Calu3 (cell line): ENCODE data around the gene PINK1. TPM values are rescaled to one million over a fixed set of nuclear protein-coding genes. Genes with fewer than 3 reads are reported as not detected.

Experiments used
- BruUV-seq: library from RNA; stranded (reverse); fragments of 400-500 nt; replicated peaks from 2 replicates; lab custom pipeline; 2021; lab: Mats Ljungman, UMichigan
- CTCF ChIA-PET: fragments of 300-600 bp; sonication (Branson Sonifier 250); formaldehyde crosslinking; loops from one replicate; lab custom pipeline; 2022; ENCODE audit warnings: antibody characterized with exemption; lab: Charles Lee
- DNase-seq: peaks from one replicate; pipeline ENCODE4 v3.0.0; 2022
- H3K27ac Mint-ChIP-seq: one replicate; pipeline ENCODE4 v1.8.0; 2022; ENCODE audit warnings: mixed read lengths; ENCODE audit not compliant: unreplicated experiment
- H3K27me3 Mint-ChIP-seq: one replicate; pipeline ENCODE4 v1.8.0; 2022; ENCODE audit warnings: mixed read lengths; ENCODE audit not compliant: unreplicated experiment
- H3K36me3 Mint-ChIP-seq: one replicate; pipeline ENCODE4 v1.8.0; 2022; ENCODE audit warnings: mild to moderate bottlenecking, moderate library complexity, mixed read lengths; ENCODE audit not compliant: insufficient read depth, unreplicated experiment
- H3K4me1 Mint-ChIP-seq: one replicate; pipeline ENCODE4 v1.8.0; 2022; ENCODE audit warnings: mild to moderate bottlenecking, low read depth, mixed read lengths; ENCODE audit not compliant: unreplicated experiment
- H3K4me3 Mint-ChIP-seq: one replicate; pipeline ENCODE4 v1.8.0; 2022; ENCODE audit warnings: mild to moderate bottlenecking, low read depth, moderate library complexity, mixed read lengths; ENCODE audit not compliant: unreplicated experiment
- H3K9me3 Mint-ChIP-seq: one replicate; pipeline ENCODE4 v1.8.0; 2022; ENCODE audit warnings: low read depth, mixed read lengths; ENCODE audit not compliant: unreplicated experiment
- intact Hi-C: fragments of 100-400 bp; cut with micrococcal nuclease; formaldehyde crosslinking; loops from one replicate; pipeline ENCODE4 v1.10.0; 2022; ENCODE audit not compliant: unreplicated experiment
- total RNA-seq: library from RNA; stranded (reverse); gene quantifications from 2 replicates; pipeline ENCODE4 v1.2.3, GENCODE V29; 2022
- TF ChIP-seq, protein P1 (sequence below): fragments of 200-600 bp; IDR thresholded peaks from one replicate; pipeline ENCODE4 v1.8.0; 2022; ENCODE audit warnings: antibody characterized with exemption; ENCODE audit not compliant: unreplicated experiment

PINK1 gene
- total RNA-seq, 1 experiment from 2014 or later = 11.2 TPM

DNA sequence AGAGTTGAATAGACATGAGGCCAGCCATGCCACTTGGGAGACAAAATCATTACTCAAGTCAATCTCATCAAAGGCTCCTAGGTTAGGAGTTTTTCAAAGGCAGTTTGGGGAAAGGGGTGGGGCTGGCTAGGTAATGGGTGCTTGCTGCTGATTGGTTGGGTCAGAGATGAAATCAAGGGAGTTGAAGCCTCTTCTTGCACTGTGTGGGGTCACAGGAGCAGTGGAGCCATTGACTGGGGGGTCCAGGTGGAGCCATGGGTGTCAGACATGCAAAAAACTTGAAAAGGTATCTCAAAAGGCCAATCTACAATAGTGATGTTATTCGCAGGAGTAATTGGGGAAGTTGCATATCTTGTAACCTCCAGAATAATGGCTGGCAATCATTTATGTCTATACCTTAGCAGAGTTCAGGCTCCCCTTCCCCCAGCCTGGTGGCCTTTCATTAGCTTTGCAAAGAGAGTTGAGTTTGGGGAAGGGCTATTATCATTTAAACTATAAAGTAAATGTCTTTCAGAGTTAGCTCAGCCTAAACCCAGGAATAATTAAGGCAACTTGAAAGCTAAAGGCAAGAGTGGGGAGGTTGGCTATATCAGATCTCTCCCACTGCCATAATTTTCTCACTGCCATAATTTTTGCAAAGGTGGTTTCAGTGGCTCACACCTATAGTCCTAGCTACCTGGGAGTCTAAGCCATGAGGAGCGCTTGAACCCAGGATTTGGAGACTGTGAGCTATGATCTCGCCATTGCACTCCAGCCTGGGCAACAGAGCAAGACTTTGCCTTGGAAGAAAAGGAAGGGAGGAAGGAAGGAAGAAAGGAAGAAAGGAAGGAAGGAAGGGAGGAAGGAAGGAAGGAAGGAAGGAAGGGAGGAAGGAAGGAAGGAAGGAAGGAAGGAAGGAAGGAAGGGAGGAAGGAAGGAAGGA lies 7.8 kb upstream of the PINK1 start:
- TF ChIP-seq, protein P1, sequence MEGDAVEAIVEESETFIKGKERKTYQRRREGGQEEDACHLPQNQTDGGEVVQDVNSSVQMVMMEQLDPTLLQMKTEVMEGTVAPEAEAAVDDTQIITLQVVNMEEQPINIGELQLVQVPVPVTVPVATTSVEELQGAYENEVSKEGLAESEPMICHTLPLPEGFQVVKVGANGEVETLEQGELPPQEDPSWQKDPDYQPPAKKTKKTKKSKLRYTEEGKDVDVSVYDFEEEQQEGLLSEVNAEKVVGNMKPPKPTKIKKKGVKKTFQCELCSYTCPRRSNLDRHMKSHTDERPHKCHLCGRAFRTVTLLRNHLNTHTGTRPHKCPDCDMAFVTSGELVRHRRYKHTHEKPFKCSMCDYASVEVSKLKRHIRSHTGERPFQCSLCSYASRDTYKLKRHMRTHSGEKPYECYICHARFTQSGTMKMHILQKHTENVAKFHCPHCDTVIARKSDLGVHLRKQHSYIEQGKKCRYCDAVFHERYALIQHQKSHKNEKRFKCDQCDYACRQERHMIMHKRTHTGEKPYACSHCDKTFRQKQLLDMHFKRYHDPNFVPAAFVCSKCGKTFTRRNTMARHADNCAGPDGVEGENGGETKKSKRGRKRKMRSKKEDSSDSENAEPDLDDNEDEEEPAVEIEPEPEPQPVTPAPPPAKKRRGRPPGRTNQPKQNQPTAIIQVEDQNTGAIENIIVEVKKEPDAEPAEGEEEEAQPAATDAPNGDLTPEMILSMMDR = no peak
- H3K9me3 Mint-ChIP-seq = no peaks in the 10 kb centered on the region
- BruUV-seq = no TSS peak
- no peaks in the 10 kb centered on the region for H3K4me1 Mint-ChIP-seq
- peaks cover 5% of the 10 kb centered on the region for H3K36me3 Mint-ChIP-seq
- DNase-seq = no peak
- peaks cover 32% of the 10 kb centered on the region for H3K27me3 Mint-ChIP-seq
- CTCF ChIA-PET = interaction anchor here (0.7 kb wide), 1 partner anchor 194 kb away, joined by 19 read pairs; no protein-coding TSS in a partner anchor
- intact Hi-C loops = no loop called here
- H3K4me3 Mint-ChIP-seq = no peak overlapping the region
- no peak overlapping the region for H3K27ac Mint-ChIP-seq

DNA sequence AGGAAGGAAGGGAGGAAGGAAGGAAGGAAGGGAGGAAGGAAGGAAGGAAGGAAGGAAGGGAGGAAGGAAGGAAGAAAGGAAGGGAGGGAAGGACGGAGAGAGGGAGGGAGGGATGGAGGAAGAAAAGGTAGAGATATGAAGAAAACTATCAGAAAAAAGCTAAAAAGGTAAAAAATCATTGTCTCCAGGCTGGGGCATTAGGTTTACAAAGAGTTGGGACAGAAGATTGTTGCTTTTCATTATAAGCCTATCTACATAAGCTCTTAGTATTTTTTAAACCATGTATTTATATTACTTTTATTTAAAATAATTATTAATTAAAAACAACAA lies 7.2 kb upstream of the PINK1 start:
- CTCF ChIA-PET = interaction anchor here (0.7 kb wide), 1 partner anchor 195 kb away, joined by 19 read pairs; no protein-coding TSS in a partner anchor
- TF ChIP-seq, protein P1 = no peak
- Mint-ChIP-seq H3K36me3 (peaks cover 5% of the 10 kb centered on the region), H3K27me3 (peaks cover 32% of the 10 kb centered on the region), H3K27ac (no peak overlapping the region), H3K9me3 (no peaks in the 10 kb centered on the region), H3K4me3 (no peak overlapping the region), H3K4me1 (no peaks in the 10 kb centered on the region)
- no peak for DNase-seq
- intact Hi-C loops = no loop called here
- no TSS peak for BruUV-seq

DNA sequence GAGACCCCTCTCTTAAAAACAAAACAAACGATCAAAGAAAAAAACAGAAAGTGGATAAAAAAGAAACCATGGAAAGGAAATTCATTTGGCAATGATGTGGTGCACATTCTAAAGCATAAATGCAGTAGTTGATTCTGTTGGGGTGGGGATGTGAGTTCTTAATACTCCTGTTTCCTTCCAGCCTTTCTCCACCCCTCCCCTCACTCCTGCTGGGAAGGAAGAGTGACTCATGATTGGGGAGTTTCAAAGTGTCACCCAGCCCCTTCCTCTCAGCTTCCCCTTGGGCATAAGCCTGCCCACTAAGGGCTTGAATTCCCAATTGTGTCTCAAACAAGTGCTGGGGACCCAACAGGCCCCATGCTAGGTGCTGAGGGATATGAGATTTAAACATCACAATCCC lies 6.7 kb upstream of the PINK1 start:
- CTCF ChIA-PET = no interaction called here
- no TSS peak for BruUV-seq
- no peak overlapping the region for H3K4me3 Mint-ChIP-seq
- H3K27ac Mint-ChIP-seq = no peak overlapping the region
- intact Hi-C loops = no loop called here
- no peaks in the 10 kb centered on the region for H3K4me1 Mint-ChIP-seq
- no peak for DNase-seq
- H3K36me3 Mint-ChIP-seq = peaks cover 5% of the 10 kb centered on the region
- peaks cover 32% of the 10 kb centered on the region for H3K27me3 Mint-ChIP-seq
- H3K9me3 Mint-ChIP-seq = no peaks in the 10 kb centered on the region
- TF ChIP-seq, protein P1 = no peak

DNA sequence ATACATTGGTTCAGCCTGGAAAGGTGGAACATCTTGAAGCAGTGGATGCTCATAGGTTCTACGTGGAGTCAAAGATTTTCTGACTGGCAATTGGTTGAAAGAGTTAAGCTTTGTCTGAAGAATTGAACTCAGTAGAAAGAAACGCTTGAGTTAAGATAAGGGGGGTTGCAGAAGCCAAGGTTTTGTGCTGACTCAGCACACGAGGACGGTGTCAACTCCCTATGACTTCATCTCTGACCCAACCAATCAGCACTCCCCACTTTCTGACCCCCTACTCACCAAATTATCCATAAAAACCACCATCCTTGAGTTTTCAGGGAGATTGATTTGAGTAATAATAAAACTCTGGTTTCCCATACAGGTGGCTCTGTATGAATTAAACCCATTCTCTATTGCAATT lies 2.5 kb upstream of the PINK1 start:
- Mint-ChIP-seq H3K27me3 (peaks cover 25% of the 10 kb centered on the region), H3K36me3 (peaks cover 21% of the 10 kb centered on the region), H3K27ac (no peak overlapping the region), H3K4me3 (no peak overlapping the region), H3K9me3 (no peaks in the 10 kb centered on the region), H3K4me1 (no peaks in the 10 kb centered on the region)
- DNase-seq = no peak
- BruUV-seq = no TSS peak
- intact Hi-C loops = no loop called here
- CTCF ChIA-PET = interaction anchor here (0.6 kb wide), 1 partner anchor 8 kb away, joined by 4 read pairs; no protein-coding TSS in a partner anchor
- TF ChIP-seq, protein P1 = no peak
